ENCODE data around the gene RNASET2. TPM values are rescaled to one million over a fixed set of nuclear protein-coding genes. Genes with fewer than 3 reads are reported as not detected.

Gene RNASET2
- total RNA-seq, 4 donors from 2014 or later, result 121 to 191 (median 176) TPM

- DNase-seq, result no peak
- Histone ChIP-seq H3K4me1 (no peaks in the 10 kb centered on the region), H3K27me3 (no peaks in the 10 kb centered on the region), H3K9me3 (no peaks in the 10 kb centered on the region), H3K27ac (no peak overlapping the region), H3K36me3 (peaks cover 0 to 35% (median 8%) of the 10 kb centered on the region in 4 donors), H3K4me3 (no peak overlapping the region)
- 80 to 92% methylated on average over 3 to 8 of the region's 8 CpGs for WGBS, 2 donors (ENCODE audit: low coverage in 1 of 2)
- in situ Hi-C loops (cut with MboI; ENCODE audit: low pct_ligation_motif_present in 1 of 4, low pct_unique_long_range_greater_than_20kb in 1 of 4, low sequenced_read_pairs in 3 of 4) (no loop called here), intact Hi-C loops (cut with DNase I; ENCODE audit: low total_unique reads) (no loop called here)
- TF ChIP-seq CTCF (IDR thresholded peaks at IDR 0.05) (no peak), POLR2AphosphoS5 (IDR thresholded peaks at IDR 0.05) (no peak), POLR2A (IDR thresholded peaks at IDR 0.05) (no peak), EP300 (IDR thresholded peaks at IDR 0.05; ENCODE audit: low read depth) (no peak)
These were observed 18.6 kb downstream of the RNASET2 start for GRCh38 chr6:166937746-166938145.

- Histone ChIP-seq H3K27ac (no peak overlapping the region), H3K4me3 (no peak overlapping the region), H3K27me3 (no peaks in the 10 kb centered on the region), H3K4me1 (no peaks in the 10 kb centered on the region), H3K36me3 (peaks cover 0 to 32% (median 8%) of the 10 kb centered on the region in 4 donors), H3K9me3 (no peaks in the 10 kb centered on the region)
- TF ChIP-seq POLR2A (IDR thresholded peaks at IDR 0.05) (no peak), CTCF (IDR thresholded peaks at IDR 0.05) (no peak), EP300 (IDR thresholded peaks at IDR 0.05; ENCODE audit: low read depth) (no peak), POLR2AphosphoS5 (IDR thresholded peaks at IDR 0.05) (no peak)
- in situ Hi-C loops (cut with MboI; ENCODE audit: low pct_ligation_motif_present in 1 of 4, low pct_unique_long_range_greater_than_20kb in 1 of 4, low sequenced_read_pairs in 3 of 4), result no loop called here
- DNase-seq, result no peak
- 71 to 77% methylated on average over 1 to 8 of the region's 8 CpGs for WGBS, 2 donors (ENCODE audit: low coverage in 1 of 2)
- intact Hi-C loops (cut with DNase I; ENCODE audit: low total_unique reads), result no loop called here
These were observed 20.1 kb downstream of the RNASET2 start for GRCh38 chr6:166936079-166936787.

GRCh38 chr6:166935353-166935752, 21.0 kb downstream of the RNASET2 start:
- Histone ChIP-seq H3K9me3 (no peaks in the 10 kb centered on the region), H3K27me3 (no peaks in the 10 kb centered on the region), H3K27ac (no peak overlapping the region), H3K4me1 (no peaks in the 10 kb centered on the region), H3K36me3 (peaks cover 0 to 27% (median 8%) of the 10 kb centered on the region in 4 donors), H3K4me3 (no peak overlapping the region)
- intact Hi-C loops (cut with DNase I; ENCODE audit: low total_unique reads), result no loop called here
- no peak for DNase-seq
- in situ Hi-C loops (cut with MboI; ENCODE audit: low pct_ligation_motif_present in 1 of 4, low pct_unique_long_range_greater_than_20kb in 1 of 4, low sequenced_read_pairs in 3 of 4), result no loop called here
- TF ChIP-seq EP300 (IDR thresholded peaks at IDR 0.05; ENCODE audit: low read depth), result no peak
- TF ChIP-seq CTCF (IDR thresholded peaks at IDR 0.05), result no peak
- no peak for TF ChIP-seq POLR2AphosphoS5 (IDR thresholded peaks at IDR 0.05)
- no peak for TF ChIP-seq POLR2A (IDR thresholded peaks at IDR 0.05)
- 93 to 96% methylated on average over 6 to 7 of the region's 7 CpGs for WGBS, 2 donors (ENCODE audit: low coverage in 1 of 2)

- DNase-seq, result no peak
- no peak overlapping the region for H3K4me3 ChIP-seq
- 67 to 95% methylated on average over 1 to 8 of the region's 8 CpGs for WGBS, 2 donors (ENCODE audit: low coverage in 1 of 2)
- TF ChIP-seq CTCF (IDR thresholded peaks at IDR 0.05) (no peak), EP300 (IDR thresholded peaks at IDR 0.05; ENCODE audit: low read depth) (no peak), POLR2AphosphoS5 (IDR thresholded peaks at IDR 0.05) (no peak), POLR2A (IDR thresholded peaks at IDR 0.05) (no peak)
- H3K27me3 ChIP-seq, result no peaks in the 10 kb centered on the region
- in situ Hi-C loops (cut with MboI; ENCODE audit: low pct_ligation_motif_present in 1 of 4, low pct_unique_long_range_greater_than_20kb in 1 of 4, low sequenced_read_pairs in 3 of 4), result no loop called here
- H3K4me1 ChIP-seq, result no peaks in the 10 kb centered on the region
- no peaks in the 10 kb centered on the region for H3K9me3 ChIP-seq
- no peak overlapping the region for H3K27ac ChIP-seq
- H3K36me3 ChIP-seq, result peaks cover 0 to 29% (median 8%) of the 10 kb centered on the region in 4 donors
- intact Hi-C loops (cut with DNase I; ENCODE audit: low total_unique reads), result no loop called here
These were observed 22.2 kb downstream of the RNASET2 start for GRCh38 chr6:166934174-166934573.
